IPS-11a (cell line): ENCODE measurements around the gene BCAR3.
"Not testable (repeated sequence)": the region's sequence is repeated elsewhere in the genome, so short reads cannot be mapped to it uniquely, and the experiment has no call there.

Experiments used
- H3K4me3 ChIP-seq: one replicate; pipeline ENCODE4 v1.5.1; 2013; ENCODE audit warnings: low read depth, low read length, control low read depth

The BCAR3 gene

DNA sequence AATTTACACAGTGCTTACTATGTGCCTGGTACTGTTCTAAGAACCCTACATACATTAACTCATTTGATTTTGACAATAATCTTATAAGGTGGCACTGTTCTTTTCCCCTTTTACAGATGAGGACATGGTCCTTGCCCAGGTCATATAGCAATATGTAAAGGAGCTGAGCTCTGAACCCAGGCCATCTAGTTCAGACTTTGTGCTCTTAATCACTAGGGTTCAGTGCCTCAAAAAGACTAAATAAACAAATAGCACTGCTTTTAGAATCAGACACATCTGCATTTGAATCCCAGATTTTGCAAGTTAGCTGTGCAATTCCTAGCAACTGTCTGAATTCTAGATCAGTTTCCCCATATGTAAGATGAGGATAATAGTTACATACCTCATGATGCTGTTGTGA is 8.7 kb upstream of the BCAR3 start:
- H3K4me3 ChIP-seq = no peak overlapping the region

DNA sequence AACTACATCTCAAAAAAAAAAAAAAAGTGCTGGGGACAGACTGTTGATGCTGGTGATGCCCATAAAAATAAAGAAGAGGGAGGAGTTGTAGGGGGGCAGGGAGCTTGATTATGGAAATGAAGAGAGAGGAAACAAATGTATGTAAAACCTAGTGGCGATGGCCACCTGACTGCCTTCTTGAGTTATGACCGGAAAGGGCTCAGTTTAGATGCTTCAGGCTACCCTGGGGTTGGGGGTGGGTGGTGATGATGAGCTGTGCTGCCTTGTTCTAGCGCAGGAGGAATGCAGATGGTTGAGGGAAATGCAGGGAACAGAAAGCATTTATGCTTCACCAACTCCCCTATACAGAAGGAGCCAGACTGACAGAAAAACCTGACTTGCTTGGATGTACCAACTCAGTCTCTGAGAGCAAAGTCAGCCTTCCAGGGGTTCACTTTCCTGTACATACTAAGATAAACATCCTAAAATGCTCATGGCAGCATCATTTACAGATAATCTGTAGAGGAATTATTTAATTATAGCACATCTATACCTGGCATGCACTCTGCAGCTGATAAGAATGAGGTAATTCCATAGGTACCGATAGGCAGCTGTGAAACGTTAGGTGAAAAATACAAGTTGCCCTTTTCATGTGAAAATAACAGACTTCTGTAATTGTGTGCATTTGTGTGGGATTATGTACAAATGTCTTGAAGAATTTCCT is 8.0 kb upstream of the BCAR3 start:
- H3K4me3 ChIP-seq = no peak overlapping the region

DNA sequence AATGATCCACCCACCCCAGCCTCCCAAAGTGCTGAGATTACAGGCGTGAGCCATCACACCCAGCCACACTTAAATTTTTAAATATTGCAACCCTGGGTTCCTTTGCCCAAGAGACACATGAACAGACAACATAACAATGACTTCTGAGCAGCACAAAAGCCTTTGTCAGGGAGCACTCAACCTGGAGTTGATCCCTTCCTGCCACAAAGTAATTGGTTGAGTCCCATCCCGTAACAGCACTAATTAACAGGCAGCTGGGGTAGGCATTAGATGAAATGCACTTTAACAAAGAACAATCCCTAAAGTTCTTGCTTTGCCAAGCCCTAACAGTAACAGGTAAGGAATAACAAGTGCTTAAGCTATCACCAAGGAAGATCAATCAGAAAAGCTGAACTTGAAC is 5.9 kb upstream of the BCAR3 start:
- H3K4me3 ChIP-seq = no peak overlapping the region

DNA sequence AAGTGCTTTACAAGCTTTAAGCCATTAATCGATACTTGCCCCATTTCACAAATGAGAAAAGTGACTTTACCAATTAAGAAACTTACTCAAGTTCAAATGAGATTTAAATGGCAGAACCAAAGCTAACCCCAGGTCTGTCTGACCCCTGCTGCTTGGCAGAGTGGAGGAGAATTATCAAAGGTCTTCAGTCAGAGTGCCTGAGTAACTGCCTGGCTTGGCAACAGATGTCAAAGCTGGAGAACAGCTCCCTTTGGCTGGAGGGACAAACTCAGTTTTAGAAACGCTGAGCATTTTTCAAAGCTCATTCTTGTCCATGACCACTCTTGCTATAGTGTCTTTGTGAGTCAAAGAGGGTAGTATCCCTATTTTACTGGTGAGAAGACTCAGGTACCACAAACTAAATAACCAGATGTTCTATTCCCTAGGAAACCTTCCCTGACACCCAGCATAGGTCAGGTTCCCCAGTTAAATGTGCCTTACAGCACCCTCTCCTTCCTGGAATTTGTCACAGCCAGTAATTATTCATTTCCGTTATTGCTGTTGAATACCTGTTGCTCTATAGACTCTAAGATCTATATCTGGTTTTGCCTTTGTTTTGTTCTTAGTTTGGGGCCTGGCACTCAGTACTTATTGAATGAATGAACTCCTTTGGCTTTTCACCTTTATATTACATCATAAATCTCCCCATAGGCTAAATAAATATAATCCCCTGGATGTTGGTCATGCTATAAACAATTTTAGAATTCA is 5.0 kb upstream of the BCAR3 start:
- no peak overlapping the region for H3K4me3 ChIP-seq

DNA sequence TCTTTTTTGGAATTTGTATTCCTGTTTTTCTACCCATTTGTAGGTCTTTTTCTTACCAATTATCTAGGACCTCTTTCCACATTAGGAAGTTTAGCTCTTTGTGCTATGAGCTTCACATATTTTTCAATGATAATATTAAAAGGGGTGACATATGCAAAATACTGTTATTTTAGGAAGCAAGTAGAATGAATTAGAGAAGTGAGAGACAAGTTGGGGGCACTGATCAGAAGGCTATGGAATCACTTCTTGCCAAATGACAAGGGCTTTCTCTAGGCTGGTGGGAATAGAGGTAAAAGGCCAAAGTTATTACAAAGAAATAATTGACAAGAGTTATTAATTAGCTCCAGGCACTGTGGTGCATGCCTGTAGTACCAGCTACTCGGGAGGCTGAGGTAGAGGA is 4.3 kb upstream of the BCAR3 start:
- H3K4me3 ChIP-seq = no peak overlapping the region

DNA sequence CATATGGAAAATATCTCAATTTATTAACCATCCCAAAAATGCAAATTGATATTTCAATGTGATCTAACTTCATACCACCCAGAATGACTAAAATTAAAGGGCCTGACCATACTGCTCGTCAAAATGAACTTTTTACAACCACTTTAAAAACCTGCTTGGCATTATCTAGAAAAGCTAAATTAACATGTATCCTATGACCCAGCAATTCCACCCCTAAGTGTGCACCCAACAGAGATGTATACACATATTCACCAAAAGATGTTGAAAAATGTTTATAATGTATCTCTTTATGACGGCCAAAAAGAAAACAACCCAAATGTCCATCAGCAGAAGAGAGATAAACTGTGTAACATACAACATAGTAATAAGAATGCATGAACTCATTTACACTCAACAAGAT is 1.6 kb upstream of the BCAR3 start:
- no peak overlapping the region for H3K4me3 ChIP-seq

DNA sequence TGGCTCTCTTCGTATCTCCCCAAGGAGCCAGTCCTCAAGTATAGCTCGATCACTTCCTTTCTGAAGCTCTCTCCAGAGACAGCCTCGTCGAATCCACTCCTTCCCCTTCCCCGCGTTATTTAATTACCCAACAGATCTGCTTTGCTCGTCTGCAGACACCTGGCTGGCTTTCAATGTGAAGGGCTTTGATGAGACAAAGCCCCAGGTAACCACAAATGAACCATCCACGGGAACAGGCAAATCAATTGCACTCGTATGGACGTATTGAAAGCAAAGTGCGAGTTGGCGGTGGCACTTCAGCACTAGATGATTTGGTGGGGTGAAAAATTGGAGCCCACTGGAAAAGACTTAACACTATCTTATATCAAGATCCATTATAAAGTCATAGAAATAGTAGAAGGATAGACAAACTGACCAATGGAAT is 364 bp upstream of the BCAR3 start:
- peak overlapping the region; percentile 69 for H3K4me3 ChIP-seq

DNA sequence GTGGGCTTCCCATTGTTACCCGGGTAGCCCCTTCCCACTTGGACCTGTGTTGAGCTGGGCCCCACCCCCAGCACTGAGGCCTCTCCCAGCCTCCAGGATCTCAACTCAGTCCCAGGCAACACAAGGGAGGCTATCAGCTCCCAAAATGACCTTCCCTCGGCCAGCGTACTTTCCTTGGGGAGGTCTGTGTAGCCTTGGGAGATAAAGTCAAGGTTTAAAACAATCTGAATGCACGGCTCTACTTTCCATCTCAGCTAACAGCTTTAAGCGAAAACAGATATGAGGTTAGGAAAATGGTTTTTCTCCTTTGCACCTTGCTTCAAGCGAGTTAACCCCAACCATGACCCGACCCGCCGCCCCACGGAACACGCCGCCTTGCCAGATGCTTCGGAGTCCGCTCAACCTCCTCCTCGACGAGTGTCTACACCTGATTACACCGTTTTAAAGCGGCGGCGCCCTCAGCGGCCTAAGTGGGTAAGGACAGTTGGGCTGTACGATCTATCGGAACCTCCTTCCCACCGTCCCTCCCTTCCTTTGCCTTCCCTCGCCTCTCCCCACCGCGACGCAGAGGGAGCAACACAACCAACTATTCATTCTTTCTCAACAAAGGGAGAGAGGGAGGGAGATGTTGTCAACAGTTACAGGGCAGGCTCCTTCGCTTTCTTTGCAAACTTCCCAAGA is 1.1 kb downstream of the BCAR3 start:
- H3K4me3 ChIP-seq = peak overlapping the region; percentile 69

DNA sequence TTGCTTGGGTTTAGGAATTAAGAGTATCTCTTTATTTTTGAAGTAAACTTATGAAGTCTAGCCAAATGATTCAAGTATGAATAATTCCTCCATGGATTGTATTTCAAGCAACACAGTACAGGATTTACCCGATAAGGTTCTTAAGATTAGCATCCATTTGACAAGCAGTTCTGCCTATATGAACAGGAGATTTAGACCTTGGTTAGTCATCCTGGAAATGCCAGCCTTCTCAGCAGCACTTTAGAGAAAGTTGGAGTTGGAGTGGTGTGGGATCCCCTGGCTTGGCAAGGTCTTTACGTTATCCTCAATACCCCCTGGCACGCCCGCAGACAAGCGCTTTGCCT is 1.6 kb downstream of the BCAR3 start:
- no peak overlapping the region for H3K4me3 ChIP-seq

DNA sequence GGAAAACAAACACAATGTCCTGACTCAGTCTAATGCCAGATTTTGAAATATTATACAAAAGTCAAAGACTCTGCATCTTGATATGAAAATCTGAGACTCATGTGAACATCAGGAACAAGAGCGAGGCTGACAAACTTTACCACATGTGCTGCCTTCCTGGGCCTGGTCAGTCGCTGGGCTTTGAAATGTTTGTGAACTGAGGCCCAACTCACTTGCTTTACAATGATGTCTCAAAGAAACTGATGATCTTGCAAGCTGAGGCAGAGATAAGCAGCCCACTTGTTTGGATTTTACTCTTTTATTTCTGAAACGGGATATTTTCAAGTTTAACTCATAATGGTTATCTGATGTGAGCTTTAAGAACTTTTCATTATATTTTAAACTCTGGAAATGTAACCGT is 2.1 kb downstream of the BCAR3 start:
- H3K4me3 ChIP-seq = no peak overlapping the region

DNA sequence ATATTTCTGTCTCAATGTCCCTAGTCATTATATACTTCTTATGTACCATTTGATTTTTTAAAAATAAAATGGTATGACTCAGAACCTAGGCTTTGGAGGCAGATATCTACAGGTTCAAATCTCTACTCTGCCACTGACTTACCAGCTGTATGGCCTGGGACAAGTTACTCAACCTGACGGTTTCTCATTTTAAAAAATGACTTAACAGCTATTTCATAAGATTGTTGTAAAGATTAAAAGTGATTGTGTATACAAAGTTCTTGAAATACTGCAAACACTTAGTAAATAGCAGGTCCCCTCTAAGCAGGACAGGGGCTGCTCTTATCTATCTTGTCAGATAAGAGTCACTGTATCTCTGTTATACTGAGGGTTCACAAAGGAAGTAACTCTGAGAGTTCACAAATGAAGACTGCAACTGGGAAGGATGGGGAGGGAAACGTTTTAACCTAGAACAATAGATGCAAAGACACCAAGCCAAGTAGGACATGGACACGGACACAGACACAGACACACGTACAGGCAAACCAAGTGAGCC is 2.6 kb downstream of the BCAR3 start:
- no peak overlapping the region for H3K4me3 ChIP-seq

DNA sequence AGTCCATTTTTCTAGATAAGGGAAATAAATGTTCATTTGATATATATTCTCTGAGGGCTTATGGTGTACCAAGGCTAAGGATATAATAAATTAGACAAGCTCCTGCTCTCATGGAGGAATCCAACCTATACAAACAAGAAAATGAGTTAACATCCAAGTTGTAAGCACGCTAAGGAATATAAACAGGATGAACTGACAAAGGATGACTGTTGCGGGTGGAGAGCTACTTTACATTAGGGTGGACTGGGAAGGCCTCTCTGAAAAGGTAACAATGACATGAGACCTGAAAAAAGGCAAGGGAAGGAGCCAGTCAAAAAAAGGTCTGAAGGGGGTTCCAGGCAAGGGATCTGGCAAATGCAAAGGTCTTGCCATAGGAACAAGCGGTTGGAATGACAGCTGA is 3.1 kb downstream of the BCAR3 start:
- H3K4me3 ChIP-seq = no peak overlapping the region

DNA sequence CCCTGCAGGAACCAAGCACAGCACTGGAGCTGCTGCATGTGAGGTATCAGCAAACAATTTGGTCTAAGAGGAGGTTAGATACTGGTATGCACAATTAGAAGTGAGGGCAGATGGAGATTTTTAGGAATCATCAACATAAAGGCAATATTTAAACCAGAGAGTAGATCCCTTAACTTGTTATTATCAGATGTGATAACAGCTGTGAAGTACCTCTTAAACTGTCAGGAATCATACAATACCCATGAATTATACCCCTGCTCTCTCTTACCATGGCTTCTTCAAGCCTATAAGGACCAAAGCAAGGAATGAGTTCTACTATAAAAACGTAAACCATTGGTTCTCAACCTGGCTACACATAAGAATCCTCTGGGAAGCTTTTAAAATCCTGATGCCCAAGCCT is 3.9 kb downstream of the BCAR3 start:
- H3K4me3 ChIP-seq = no peak overlapping the region

DNA sequence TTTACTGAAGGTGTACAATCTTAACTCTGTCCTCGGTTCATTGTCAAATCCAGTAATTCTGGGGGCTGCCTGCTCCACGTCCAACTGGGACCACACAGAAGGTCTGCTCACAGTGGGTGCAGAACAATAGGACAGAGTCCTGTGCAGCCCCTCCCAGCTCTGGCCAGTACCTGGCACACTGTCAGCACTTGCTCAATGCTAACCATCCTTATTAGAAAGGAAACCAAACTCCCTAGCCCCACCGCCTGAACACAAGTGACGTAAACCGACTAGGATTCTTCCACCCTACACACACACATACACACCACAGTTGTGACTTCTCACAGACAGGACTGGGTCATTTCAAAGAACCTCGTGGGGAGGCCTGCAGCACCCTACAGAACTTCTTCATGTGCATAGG is 5.2 kb downstream of the BCAR3 start:
- H3K4me3 ChIP-seq = no peak overlapping the region

DNA sequence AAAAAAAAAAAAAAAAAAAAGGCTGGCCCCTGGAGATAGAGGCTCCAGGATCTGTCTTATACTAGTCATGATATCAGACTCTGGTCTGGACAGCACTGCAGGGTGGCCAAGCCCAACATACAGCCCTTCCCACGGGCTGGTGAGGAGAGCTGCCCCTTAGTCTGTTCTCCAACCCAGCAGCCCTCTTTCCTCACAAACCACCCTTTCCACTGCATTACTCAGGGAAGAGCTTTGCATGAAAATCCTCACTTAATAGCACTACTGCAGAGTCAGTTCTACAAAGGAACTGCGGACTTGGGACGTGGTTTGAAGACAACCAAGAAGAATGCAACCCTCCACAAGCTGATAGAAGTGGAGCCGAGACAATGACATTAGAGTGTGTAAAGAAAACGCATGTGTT is 5.7 kb downstream of the BCAR3 start:
- H3K4me3 ChIP-seq = no peak overlapping the region

DNA sequence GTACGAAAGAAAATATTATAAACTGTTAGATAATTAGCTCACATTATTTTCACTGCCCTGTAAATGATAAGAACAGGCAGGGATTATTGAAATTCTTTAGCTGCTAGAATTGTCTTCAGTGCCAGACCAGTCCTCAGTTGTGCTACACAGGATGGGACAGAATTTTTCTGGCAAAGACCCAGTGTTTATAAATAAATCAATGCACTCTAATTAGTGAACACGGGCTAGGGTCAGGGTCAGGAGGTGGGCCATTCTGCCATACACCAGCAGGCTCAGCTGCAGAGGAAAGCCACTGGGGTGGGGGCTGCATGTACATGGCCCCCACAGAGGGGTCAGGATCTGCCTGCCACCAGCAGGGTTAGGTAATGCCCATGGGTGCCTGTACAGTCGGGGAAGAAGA is 6.4 kb downstream of the BCAR3 start:
- H3K4me3 ChIP-seq = no peak overlapping the region

DNA sequence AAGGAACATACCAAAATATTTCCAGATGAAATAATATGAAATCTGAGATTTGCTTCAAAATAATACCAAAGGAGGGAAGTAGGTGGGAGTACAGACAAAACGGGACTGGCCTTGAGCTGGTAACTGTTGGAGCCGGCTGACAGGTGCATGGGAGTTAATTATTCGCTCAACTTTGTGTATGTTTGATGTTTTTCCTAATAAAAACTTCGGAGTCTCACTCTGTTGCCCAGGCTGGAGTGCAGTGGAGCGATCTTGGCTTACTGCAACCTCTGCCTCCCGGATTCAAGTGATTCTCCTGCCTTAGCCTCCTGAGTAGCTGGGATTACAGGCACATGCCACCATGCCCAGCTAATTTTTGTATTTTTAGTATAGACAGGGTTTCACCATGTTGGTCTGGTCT is 7.6 kb downstream of the BCAR3 start:
- not testable (repeated sequence) for H3K4me3 ChIP-seq

DNA sequence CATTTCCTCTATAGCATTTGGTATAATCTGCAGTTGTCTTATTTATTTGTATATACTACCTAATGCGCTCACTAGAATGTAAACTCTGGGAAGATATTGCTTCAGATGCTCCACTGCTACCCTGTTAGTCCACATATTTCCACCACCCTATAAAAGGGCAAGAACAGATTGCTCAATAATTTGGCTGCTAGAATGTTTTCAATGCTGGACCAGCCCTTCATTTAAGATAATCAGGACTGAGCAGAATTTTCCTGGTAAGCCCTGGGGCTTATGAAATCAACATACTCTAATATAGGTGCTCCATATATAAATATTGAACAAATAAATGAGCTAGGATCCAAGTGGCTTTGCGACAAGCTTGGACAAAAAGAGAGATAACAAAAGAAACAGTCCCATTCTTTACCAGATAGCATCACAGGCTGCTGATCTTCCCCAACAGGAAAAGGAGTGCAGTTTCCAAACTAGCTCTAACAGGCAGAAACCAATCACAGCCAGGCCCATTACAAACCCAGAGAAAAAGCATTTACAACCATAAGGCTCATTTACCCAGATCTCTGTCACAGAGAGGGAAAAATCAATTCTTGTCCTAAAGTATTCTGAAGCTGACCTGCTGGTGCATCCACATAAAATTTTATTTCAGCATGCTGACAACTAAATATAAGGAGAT is 8.3 kb downstream of the BCAR3 start:
- H3K4me3 ChIP-seq = no peak overlapping the region

DNA sequence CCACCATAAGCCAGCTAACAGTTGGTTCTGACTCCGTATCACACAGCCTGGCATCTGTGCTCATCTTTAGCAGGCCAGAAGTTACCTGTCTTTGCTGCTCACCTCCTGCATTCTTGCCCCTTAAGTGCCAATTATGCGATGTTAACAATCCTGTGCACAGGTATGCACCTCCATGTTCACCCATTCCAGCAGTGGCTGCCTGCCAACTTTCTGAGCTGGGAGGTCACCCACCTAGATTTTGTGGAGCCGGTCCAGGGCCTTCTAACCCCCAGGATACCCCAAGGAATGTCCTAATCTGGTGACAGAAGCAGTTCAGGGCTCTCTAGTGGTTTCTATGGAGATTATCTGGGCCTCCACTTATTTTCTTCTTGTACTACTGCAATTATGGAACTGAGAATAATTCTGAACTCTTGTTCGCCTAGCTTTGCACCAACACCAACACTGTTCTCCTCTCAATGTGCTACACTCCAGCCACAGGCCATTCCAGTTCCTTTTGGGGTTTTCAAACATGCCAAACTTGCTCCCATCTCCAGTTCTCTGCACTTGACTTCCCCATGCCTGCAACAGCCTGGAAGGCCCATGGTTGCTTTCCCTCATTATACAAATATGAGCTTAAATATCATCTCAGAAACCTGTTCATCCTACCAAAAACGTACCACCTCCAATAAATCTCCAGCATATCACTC is 9.0 kb downstream of the BCAR3 start:
- no peak overlapping the region for H3K4me3 ChIP-seq

DNA sequence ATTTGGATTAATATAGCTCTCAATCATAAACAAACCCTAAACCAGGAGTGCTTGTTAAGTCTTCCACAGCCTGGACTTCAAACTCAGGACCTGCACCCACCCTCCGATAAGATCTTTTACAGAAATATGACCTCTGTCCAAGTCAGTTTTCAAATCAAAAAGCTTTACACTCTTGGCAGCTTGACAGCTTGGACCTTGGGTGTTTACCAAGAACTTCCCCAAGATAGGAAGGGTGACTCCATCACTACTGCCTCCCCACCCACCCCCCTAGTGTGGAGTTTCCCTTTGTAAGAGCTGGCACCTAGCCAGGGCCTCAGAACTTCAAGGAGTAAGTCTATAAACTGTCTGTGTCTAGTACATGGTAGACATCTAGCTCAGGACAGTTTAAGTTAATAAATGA is 9.6 kb downstream of the BCAR3 start:
- no peak overlapping the region for H3K4me3 ChIP-seq

DNA sequence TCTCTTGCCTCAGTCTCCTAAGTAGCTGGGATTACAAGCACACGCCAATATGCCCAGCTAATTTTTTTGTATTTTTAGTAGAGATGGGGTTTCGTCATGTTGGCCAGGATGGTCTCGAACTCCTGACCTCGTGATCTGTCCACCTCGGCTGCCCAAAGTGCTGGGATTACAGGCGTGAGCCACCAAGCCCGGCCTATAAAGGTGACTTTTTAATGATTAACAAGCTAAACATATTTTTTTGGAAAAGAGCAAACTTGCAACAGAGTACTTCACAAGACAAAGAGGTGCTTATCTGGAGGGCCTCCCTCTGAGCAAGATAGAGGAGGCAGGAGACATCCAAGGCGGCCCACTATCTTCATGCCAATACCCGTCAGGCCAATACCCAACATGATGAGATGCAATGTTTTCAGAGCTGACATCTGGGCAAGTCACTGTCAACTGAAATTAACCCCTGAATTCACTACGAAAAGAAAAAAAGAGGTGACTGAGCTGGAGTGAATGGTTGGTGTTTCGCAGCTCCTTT is 10.5 kb downstream of the BCAR3 start:
- no peak overlapping the region for H3K4me3 ChIP-seq
